GM21825 (cell line): ENCODE data around the gene HORMAD1.
A peak's percentile ranks its signal among the peaks of the same experiment; 100 is the strongest.
"Not testable (repeated sequence)": the region's sequence is repeated elsewhere in the genome, so short reads cannot be mapped to it uniquely, and the experiment has no call there.

Experiments used
- ATAC-seq: cut with Tn5 transposase; IDR thresholded peaks from one replicate; pipeline ENCODE4 v1.9.1; 2021; ENCODE audit warnings: mild to moderate bottlenecking, moderate library complexity; ENCODE audit not compliant: unreplicated experiment

HORMAD1 gene, protein sequence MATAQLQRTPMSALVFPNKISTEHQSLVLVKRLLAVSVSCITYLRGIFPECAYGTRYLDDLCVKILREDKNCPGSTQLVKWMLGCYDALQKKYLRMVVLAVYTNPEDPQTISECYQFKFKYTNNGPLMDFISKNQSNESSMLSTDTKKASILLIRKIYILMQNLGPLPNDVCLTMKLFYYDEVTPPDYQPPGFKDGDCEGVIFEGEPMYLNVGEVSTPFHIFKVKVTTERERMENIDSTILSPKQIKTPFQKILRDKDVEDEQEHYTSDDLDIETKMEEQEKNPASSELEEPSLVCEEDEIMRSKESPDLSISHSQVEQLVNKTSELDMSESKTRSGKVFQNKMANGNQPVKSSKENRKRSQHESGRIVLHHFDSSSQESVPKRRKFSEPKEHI

DNA sequence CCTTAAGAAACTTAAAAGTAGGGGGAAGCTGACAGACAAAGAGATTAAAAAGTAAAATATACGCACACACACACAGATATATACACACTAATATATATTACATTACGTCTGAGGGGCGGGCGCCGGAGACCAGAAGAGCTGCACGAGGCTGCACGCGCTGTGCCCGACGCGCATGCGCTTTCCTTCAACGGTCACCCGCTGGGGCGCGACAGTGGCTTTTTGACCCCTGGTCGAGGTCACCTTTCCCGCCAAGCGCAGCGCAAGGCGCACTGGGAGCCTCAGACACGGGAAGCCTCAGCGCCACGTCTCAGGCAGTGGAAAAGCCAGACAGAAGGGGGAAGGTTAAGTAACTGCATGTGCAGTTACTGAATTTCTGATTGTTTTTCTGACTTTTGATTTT lies at the start of gene HORMAD1:
HORMAD1 (minus strand) TSS at position 193 of the 400 bp plus-strand sequence. CDS start 1,390 bp downstream, outside the sequence.
- ATAC-seq: no peak

DNA sequence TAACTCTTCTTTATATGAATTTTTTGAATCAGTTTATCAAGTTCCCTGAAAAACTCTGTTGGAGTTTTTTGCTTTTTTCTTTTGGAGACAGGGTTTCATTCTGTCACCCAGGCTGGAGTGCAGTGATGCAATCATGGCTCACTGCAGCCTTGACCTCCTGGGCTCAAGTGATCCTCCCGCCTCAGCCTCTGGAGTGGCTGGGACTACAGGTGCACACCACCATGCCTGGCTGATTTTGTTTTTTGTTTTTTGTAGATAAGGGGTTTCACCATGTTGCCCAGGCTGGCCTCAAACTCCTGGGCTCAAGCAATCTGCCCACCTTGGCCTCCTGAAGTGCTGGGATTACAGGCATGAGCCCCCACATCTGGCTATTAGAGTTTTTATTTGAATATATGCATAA lies 47.0 kb upstream of the HORMAD1 start:
- not testable (repeated sequence) for ATAC-seq

DNA sequence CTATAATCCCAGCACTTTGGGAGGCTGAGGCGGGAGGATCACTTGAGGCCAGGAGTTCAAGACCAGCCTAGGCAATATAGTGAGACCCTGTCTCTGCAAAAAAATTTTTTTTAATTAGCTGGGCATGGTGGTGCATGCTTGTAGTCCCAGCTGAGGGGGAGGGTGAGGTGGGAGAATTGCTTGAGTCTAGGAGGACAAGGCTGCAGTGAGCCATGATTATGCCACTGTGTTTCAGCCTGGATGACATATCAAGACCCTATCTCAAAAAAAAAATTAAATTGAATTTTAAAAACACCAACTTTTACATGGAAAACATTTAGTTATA lies 45.2 kb upstream of the HORMAD1 start:
- ATAC-seq: not testable (repeated sequence)

DNA sequence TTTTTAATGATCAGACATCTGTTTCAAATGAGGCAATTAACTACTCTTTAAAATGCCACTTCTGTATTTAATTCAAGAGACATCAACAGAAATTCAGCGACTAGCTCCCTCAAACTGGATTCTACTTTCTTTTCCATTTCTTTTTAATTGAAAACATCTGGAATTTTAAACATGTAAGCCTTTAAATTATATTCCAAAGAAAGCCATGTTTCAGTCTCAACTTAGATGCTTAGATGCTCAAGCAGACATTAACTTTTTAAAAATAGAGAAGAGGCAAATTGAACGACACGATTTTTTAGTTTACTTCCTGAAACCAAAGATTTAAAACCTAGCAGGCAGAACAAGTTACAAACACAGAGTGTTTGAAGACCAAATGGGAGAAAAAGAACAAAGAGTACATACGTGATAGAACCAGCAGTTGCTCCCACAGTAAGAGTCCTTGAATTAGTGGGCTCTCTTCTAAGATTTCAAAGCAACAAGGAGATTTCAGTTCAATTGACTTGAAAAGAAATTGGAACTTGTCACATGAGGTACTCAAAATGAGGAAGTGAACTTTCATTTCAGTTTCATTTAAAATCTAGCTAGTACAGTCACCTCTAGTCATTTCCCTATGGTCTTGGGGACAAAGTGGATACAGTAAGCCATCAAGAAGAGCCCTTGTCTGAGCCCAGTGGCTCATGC lies 44.7 kb upstream of the HORMAD1 start, which contains the start of gene CTSS:
CTSS (minus strand) TSS at position 483 of the 681 bp plus-strand sequence. CDS start 1,015 bp downstream, outside the sequence.
- peak; percentile 85 for ATAC-seq

DNA sequence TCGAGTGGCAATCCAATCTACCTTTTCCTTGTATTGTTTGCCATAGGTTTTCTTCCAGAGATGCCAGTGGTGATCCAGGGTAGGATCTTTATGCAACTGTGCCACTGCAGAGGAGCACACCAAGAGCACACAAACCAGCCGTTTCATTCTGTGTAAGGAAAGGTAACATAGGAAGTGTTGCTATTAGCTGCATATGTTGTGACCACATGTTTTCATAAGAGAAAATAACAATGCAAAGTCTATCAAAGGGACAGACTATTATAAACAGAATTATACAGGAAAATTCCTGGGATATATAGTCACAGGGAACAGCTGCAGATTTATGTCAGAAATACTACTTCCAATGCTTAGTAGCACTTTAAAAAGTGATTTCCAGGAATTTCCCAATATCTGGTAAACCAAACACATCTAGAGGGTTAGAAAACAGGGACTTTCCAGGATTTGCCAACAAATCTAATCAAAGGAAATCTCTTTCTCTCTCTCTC lies 44.0 kb upstream of the HORMAD1 start:
- ATAC-seq: no peak

DNA sequence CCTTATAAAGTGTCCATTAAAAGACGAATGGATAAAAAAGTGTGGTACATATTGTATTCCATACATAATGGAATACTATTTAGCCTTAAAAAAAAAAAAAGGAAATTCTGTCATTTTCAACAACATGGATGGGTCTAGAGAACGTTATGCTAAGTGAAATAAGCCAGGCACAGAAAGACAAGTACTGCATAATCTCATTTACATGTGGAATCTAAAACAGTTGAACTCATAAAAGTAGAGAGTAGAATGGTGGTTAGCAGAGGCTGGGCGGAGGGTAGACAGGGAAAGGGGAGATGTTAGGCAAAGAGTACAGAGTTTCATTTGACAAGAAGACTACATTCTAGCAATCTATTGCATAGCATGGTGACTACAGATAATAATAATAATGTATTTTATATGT lies 42.3 kb upstream of the HORMAD1 start:
- ATAC-seq: no peak

DNA sequence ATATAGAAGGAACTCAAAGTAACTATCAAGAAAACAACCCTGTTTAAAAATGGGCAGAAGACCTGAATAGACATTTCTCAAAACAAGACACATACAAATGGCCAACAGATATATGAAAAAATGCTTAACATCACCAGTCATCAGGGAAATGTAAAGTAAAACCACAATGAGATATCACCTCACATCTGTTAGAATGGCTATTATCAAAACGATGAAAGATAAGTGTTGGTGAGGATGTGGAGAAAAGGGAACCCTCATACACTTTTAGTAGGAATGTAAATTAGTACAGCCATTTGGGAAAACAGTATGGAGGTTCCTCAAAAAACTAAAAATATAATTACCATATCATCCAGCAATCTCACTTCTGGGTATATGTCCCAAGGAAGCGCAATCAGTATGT lies 41.9 kb upstream of the HORMAD1 start:
- ATAC-seq: no peak

DNA sequence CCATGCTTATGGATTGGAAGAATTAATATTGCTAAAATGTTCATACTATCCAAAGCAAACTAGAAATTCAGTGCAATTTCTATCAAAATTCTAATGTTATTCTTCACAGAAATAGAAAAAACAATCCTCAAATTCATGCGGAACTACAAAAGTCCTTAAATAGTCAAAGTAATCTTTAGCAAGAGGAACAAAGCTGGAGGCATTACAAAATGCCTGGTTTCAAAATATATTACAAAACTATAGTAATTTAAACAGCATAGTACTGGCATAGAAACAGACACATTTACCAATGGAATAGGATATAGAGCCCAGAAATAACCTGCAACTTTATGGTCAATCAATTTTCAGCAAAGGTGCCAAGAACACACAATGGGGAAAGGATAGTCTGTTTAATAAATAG lies 41.1 kb upstream of the HORMAD1 start:
- ATAC-seq: no peak

DNA sequence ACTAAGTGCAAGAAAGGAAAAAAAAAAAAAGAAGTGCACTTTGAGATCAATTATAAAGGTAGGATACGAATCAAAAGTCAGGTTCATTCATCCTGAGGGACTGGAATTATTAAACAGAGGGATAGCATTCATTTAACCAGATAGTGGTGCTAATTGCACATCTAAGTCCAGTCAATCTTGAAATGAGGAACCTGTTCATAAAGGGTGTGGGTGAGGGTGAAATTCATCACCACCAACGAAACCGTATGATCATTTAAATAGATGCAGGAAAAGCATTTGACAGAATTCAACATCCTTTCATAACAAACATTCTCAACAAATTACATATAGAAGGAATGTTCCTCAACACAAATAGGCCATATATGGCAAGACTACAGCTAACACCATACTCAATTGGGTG lies 39.3 kb upstream of the HORMAD1 start:
- ATAC-seq: no peak

DNA sequence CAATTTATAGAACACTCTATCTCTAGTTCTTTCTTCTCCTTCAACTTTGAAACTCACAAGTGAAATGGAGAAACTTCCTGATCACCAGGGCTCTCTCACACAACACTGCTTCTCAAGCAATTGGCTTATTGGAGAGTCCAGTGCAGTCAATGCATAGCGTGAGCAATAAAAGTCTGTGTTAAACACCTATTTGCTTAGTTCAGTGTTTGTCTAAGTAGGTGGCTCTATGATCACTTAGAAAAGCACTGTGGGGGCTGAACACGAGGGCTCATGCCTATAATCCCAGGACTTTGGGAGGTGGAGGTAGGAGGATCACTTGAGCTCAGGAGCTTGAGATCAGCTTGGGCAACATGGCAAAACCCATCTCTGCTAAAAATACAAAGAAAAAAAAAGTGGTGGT lies 32.7 kb upstream of the HORMAD1 start:
- no peak for ATAC-seq

DNA sequence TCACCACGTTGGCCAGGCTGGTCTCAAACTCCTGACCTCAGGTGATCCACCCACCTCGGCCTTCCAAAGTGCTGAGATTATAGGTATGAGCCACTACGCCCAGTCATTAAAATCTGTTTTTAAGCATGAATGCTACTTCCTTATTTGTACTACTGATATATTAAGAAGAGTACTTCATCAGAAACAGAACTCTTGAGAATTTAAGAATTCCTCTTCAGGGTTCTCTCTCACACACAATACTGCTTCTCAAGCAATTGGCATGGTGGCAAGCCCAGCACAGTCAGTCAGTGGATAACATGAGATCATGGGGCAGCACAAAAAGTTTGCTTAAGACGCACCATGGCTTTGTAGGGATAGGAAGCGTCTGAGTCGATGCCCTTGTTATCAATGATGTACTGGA lies 30.7 kb upstream of the HORMAD1 start:
- no peak for ATAC-seq

DNA sequence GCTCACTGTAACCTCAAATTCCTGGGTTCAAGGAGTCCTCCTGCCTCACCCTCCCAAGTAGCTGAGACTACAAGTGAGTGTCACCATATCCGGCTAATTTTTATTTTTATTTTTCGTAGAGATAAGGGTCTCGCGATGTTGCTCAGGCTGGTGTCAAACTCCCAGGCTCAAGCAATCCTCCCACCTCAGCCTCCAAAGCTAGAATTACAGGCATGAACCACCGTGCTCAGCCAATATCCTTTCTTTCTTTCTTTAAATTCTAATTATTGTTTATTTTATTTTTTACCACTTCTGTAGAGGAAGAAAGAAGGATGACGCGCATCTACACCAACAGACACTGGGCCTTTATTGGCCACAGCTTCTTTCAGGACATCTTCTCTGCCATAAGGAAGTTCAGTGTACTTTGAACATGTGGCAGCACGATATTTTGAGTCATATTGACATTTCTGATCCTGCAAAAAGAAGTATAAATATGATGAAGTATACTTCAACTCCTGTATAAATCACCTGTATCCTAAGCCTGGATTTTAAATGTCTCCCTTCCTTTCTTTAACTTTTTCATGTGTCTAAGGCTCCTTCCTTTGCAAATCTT lies 29.1 kb upstream of the HORMAD1 start:
- ATAC-seq: no peak

DNA sequence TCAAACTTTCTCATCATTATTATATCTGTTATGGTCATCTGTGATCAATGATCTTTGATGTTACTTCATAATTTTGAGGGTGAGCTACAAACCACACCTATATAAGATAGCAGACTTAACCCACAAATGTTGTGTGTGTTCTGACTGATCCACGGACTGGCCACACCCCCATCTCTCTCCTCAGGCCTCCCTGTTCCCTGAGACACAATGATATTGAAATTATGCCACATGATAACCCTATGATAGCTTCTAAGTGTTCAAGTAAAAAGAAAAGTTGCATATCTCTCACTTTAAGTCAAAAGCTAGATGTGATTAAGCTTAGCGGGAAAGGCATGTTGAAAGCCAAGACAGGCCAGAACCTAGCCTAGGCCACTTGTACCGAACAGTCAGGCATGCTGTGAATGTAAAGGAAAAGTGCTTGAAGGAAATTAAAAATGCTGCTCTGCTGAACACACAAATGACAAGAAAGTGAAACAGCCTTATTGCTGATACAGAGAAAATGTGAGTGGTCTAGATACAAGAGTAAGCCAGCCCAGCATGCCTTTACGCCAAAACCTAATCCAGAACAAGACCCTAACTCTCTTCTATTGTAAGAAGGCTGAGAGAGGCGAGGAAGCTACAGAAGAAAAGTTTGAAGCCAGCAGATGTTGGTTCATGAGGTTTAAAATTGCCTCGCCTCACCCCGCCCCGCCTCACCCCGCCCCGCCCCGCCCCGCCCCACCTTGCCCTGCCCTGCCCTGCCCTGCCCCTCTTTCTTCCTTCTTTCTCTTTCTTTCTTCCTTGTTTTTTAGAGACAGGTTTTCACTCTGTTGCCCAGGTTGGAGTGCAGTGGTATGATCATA lies 28.4 kb upstream of the HORMAD1 start:
- ATAC-seq: no peak

DNA sequence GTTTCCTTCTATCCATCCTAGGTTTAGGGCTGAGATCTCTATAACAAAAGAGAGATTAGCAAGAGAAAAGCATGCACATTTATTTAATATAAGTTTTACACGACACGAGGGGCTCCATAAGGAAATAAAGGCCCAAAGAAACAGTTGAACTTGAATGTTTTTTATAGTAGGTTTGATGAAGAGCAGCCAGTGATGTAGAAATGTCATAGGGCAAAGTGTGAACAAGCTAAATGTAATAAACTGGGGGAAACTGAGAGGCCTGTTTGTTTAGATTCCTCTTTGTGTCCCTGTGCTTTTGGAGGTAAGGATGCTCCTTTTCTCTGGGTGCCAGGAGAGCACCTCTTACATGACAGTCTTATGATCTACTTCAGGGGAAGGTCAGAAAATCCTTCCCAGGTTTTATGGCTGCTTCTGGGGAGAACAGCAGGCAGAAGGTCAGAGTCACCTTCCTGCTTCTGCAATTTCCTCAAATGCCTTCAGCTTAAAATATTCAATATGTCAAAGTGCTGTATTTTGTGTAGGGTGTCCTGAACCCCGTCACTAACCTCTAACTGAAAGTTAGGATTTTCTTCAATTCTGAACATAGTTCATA lies 9.5 kb upstream of the HORMAD1 start:
- no peak for ATAC-seq

DNA sequence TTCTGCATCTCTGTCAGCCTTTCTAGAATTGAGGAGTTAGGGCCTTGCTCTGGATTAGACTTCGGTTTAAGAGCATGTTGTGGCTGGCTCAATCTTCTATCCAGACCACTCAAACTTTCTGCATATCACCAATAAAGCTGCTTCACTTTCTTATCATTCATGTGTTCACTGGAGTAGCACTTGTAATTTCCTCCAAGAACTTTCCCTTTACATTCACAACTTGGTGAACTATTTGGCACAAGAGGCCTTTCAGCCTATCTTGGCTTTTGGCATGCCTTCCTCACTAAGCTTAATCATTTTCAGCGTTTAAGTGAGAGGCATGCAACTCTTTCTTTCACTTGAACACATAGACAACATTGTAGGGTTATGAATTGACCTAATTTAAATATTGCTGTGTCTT lies 3.6 kb upstream of the HORMAD1 start:
- ATAC-seq: no peak

DNA sequence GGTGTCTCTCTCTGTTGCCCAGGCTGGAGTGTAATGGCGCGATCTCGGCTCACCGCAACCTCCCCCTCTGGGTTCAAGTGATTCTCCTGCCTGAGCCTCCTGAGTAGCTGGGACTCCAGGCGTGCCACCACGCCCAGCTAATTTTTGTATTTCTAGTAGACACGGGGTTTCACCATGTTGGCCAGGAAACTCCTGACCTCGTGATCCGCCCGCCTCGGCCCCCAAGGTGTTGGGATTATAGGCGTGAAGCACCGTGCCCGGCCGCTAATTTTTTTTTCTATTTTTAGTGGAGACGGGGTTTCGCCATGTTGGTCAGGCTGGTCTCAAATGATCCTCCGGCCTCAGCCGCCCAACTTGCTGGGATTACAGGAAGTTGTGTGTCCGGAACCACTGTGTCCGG lies 597 bp downstream of the HORMAD1 start:
- ATAC-seq: no peak

DNA sequence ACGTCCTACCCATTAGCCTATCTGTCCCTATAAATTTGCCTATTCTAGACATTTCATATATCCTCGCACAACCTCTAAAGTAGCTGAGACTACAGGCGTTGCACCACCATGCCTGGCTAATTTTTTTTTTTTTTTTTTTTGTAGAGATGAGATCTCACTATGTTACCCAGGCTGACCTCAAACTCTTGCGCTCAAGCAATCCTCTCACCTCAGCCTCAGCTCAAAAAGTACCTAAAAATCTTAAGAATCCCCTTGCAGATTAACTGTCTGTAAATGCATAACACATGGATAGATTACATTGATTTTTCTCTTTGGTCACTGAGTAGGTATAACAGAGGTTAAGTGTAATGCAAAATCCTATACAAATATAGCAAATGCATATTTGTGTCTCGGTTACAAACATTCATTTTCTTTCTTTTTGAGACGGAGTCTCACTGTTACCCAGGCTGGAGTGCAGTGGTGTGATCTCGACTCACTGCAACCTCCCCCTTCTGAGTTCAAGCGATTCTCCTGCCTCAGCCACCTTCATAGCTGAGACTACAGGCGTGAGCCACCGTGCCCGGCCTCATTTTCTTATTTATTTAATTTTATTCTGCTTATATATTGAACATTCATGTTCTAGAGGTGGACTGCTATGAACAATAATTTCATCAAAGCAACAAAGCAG lies 2.3 kb downstream of the HORMAD1 start:
- ATAC-seq: no peak

DNA sequence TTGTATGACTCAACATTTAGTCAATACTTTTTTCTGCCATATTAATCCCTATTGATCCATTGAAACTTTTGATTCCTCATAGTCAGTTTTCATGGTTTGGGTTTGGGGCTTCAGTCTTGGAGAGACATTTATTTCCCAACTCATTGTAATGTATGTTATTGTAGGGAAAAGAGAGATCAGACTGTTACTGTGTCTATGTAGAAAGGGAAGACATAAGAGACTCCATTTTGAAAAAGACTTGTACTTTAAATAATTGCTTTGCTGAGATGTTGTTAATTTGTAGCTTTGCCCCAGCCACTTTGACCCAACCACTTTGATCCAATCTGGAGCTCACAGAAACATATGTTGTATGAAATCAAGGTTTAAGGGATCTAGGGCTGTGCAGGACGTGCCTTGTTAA lies 11.7 kb downstream of the HORMAD1 start:
- not testable (repeated sequence) for ATAC-seq

DNA sequence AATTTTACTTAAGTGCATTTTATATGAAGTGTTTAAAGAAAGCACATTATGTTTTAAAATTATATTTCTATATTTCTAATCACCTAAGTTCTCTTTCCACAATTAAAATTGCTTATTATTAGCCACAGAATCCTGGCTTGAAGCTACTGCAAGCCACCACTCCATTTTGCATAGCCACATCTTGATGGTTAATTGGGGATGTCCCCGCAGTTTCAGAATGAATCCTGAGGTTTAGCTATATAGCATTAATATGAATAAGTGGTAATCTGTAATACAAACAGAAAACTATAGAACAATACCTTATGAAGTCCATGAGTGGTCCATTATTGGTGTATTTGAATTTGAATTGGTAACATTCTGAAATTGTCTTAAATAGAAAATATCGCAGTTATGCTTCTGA lies 12.1 kb downstream of the HORMAD1 start:
- ATAC-seq: no peak

DNA sequence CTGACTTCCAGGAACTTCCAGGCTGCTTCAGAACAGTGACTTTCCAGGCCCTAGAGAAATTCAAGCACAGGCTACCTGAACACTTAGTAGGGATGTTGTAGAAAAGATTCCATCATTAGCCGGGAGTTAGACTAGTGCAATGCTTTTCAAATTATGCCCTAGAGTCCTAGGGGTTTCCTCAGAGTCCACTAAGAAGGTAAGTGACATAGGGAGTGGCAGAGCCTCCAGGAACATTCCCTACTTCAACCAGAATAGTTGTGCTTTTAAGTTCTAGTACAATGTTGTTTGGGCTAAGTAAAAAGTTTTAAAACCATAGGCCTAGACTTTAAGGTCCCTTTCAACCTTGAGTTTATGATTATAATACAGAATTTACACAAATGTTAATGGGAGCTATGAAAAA lies 14.6 kb downstream of the HORMAD1 start:
- ATAC-seq: no peak
